ENCODE data around the gene CHN2.

Gene CHN2

GRCh38 chr7:29377718-29378117 lies 183.1 kb downstream of the CHN2 start:
- no peaks in the 10 kb centered on the region for H3K27me3 ChIP-seq
- no peaks in the 10 kb centered on the region for H3K9me3 ChIP-seq
- TF ChIP-seq CTCF (IDR thresholded peaks at IDR 0.05), result no peak
- H3K27ac ChIP-seq, result no peak overlapping the region
- H3K36me3 ChIP-seq, result no peaks in the 10 kb centered on the region
- no peak for DNase-seq
- H3K4me1 ChIP-seq, result peaks cover 0 to 3% (median 0%) of the 10 kb centered on the region in 4 donors
- intact Hi-C loops (cut with DNase I; ENCODE audit: low total_unique reads), result no loop called here
- no peak overlapping the region for H3K4me3 ChIP-seq

DNA sequence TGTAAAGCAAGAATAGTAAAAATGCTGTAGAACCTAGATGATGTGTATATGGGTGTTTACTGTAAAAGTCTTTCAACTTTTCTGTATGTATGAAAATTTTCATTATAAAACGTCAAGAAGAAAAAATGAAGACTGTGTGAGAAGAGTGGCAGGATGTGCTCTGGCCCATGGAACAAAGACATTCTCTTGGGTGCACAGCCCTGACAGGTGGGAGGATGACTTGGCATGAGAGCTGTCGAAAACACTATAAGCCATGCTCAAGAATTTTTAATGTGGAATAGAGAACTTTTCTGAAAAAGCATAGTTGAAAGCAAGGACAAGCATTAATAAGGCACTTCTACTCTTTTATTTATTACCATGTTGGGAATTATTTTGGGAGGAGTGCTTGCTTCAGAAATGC lies 185.0 kb downstream of the CHN2 start:
- H3K4me3 ChIP-seq, result no peak overlapping the region
- no peaks in the 10 kb centered on the region for H3K9me3 ChIP-seq
- no peaks in the 10 kb centered on the region for H3K36me3 ChIP-seq
- intact Hi-C loops (cut with DNase I; ENCODE audit: low total_unique reads), result no loop called here
- DNase-seq, result no peak
- no peak overlapping the region for H3K27ac ChIP-seq
- TF ChIP-seq CTCF (IDR thresholded peaks at IDR 0.05), result no peak
- H3K27me3 ChIP-seq, result no peaks in the 10 kb centered on the region
- no peaks in the 10 kb centered on the region for H3K4me1 ChIP-seq

DNA sequence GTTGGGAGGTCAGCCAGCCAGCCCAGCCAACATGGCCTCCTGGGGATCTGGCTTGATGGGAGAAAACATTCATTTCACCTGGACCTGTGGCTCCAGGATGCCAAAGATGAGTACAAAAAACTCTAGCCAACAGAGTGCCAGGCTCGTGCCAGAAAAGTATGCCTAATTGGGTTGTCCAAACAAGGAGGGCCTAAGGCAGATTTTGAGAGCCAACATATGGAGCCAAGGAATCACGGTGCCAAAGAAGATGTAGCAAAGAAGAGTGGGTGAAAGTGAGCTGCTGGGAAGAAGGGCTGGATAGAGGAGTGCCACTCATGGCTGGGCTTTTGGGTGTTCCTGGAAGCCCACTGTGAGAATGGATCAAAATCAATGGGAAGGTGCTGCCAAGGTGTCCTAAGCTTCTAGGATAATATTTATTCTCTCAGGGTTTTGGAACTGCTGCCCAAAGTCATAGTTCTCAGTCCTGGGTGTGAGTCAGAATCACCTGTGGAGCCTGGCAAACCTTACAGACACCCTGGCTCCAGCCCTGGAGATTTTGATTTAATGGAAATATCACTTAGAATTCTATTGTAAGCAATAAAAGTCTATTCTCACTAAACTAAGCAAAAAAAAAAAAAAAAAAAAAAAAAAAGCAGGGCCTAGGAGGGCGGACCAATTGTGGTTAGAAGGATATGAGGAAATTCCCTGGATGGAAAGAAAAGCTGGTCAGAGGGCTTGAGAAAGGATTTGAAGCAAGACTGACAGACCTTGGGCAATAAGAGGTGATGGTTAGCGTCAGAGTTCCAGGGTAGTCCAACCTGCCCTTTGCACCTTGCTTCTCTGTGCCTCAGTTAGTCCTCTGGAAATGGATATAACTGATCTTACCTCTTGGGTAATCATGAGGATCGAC lies 186.9 kb downstream of the CHN2 start:
- Histone ChIP-seq H3K27ac (no peak overlapping the region), H3K9me3 (no peaks in the 10 kb centered on the region), H3K27me3 (no peaks in the 10 kb centered on the region), H3K4me3 (no peak overlapping the region), H3K36me3 (no peaks in the 10 kb centered on the region), H3K4me1 (no peaks in the 10 kb centered on the region)
- intact Hi-C loops (cut with DNase I; ENCODE audit: low total_unique reads), result no loop called here
- DNase-seq, result no peak
- no peak for TF ChIP-seq CTCF (IDR thresholded peaks at IDR 0.05)

GRCh38 chr7:29384277-29384676 lies 189.7 kb downstream of the CHN2 start:
- H3K27ac ChIP-seq, result no peak overlapping the region
- no peak for DNase-seq
- intact Hi-C loops (cut with DNase I; ENCODE audit: low total_unique reads), result no loop called here
- H3K27me3 ChIP-seq, result no peaks in the 10 kb centered on the region
- no peaks in the 10 kb centered on the region for H3K4me1 ChIP-seq
- H3K36me3 ChIP-seq, result no peaks in the 10 kb centered on the region
- H3K9me3 ChIP-seq, result no peaks in the 10 kb centered on the region
- H3K4me3 ChIP-seq, result no peak overlapping the region
- no peak for TF ChIP-seq CTCF (IDR thresholded peaks at IDR 0.05)

- TF ChIP-seq CTCF (IDR thresholded peaks at IDR 0.05), result no peak
- no peak for DNase-seq
- intact Hi-C loops (cut with DNase I; ENCODE audit: low total_unique reads), result no loop called here
- no peaks in the 10 kb centered on the region for H3K27me3 ChIP-seq
- H3K27ac ChIP-seq, result no peak overlapping the region
- H3K4me3 ChIP-seq, result no peak overlapping the region
- no peaks in the 10 kb centered on the region for H3K9me3 ChIP-seq
- no peaks in the 10 kb centered on the region for H3K4me1 ChIP-seq
- H3K36me3 ChIP-seq, result no peaks in the 10 kb centered on the region
Observed at GRCh38 chr7:29385214-29385814, 190.7 kb downstream of the CHN2 start.

All from tibial artery (tissue), 4 donors.